ENCODE results near the gene ANKRD28.
A peak's percentile ranks its signal among the peaks of the same experiment; 100 is the strongest.

The ANKRD28 gene

DNA sequence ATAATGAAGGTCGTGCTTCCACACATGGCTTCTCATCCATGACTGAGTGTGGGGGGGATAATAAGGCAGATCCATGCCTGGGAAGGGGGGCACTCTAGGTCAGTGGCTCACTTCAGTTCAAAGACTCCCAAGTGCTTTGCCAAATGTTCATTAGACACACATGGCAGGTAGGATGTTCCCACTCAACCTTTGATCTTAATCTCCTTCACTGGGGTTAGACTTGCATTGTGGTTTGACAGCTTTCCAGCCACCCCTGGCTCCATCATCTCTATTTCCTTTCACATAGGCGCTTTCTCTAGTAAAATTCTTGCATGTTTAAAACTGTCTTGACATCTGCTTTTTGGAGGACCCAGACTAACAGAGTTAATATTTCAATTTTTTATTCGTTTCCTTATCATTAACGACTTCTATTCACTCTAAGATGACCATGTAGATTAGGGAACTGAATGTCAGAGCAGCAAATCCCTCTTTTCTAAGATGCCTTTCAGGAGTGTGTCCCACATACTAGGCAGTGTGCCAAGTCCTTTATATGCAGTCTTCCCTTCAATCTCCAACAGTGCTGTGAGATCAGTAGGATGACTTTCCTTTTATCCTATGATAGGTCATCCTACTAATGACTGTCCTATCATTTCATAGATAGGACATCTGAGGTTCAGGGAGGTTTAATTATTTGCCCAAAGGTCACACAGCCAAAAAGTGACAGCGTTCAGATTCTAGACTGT is 138.4 kb downstream of the ANKRD28 start:
- no peak for DNase-seq

DNA sequence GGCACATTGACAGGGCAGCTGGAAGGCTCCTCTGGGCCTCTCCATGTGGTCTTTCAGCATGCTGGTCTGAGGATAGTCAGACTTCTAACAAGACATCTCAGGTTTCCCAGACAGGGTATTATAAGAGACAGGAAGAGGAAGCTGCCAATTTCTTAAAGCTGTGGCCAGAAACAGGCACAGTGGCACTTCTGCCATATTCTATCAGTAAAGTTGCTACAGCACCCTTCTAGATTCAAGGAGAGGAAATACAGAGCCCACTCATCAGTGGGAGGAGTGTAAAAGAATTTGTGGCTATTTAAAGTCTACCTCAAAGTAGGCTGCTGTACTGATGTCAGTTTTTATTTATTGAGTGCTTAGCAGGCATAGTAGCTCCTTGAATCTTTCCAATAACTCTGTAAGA is 140.8 kb downstream of the ANKRD28 start:
- DNase-seq = no peak

DNA sequence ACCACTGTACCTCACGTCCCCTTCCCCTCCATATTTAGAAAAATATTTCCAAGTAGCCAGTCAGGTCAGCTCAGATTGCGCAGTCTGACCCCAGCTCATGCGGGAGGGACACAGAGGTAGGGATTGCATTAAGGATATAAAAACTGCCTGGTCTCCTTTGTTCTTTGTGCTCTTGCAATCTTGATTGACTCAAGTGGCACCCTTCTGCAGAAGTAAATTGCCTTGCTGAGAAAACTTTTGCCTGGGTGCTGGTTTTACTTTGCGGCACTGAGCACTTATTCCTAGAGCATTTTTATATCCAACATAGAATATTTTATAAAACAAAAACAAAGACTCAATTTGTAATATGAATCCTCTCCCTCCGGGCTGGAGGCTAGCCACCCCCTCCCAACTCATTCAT is 141.4 kb downstream of the ANKRD28 start:
- no peak for DNase-seq

DNA sequence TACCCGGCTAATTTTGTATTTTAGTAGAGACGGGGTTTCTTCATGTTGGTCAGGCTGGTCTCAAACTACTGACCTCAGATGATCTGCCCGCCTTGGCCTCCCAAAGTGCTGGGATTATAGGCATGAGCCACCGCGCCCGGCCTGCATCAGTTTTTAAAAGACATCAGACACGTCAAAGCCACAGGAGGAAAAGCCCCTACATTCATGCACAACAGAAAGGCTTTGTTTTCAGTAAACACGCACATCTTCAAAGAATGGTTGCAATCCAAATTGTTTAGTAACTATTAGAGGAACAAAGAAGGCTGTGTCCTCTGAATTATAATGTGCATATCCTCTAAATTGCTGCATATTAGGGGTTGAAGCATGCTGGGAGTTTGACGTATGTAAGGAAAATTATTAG is 142.9 kb downstream of the ANKRD28 start:
- DNase-seq = no peak

DNA sequence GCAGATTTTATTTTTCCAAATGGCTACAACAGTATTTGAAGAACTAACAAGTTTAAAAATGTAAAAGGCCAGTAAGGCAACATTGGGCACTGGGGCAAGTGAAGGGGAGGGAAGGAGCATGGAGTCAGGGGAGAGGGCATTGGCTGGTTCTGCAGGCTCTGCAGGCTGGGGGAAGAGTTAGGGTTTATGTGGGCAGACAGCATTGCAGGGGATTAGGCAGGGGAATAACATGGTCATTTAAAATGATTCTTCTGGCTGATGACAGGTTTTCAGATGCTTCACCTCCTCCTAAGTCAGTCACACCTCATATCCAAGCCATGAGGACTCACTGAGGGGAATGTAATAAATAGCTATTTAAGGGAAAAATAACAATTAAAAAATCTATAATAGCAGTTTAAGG is 143.7 kb downstream of the ANKRD28 start:
- DNase-seq = no peak

DNA sequence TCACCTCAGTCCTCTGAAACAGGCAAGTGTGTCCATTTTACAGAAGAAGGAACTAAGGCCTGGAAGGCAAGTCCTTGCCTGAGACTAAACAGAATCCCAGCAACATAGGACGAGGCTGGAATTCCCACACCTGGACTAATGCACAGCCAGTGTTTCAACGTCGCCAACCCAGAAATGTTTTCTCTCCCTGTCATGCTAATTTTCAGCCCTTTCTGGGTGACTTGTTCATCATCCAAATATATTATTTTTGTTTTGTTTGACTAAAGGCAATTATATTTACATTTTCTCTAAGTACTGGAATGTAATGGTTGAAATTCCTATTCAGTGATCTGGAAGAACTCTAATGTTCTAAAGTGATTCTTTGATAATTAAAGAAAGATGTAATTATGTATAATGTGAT is 144.5 kb downstream of the ANKRD28 start:
- DNase-seq = no peak

DNA sequence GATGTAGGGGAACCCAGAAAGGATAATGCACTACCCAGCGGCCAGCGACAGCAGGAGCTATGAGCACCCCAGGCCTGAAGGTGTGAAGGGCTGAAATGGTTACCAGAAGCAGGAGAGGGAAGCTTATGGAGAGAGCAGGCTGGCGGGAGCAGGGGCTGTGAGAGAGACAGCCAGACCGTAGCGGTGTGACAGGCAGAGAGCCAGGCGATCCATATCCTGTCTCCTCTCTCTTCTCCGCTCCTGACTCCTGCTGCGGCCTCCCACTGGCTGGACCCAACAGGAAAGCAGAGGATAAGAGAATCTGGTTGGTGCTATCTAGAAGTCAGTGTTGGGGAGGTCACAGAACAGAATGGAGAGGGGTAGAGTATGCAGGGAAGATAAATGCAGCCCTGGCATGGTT is 146.4 kb downstream of the ANKRD28 start:
- no peak for DNase-seq

DNA sequence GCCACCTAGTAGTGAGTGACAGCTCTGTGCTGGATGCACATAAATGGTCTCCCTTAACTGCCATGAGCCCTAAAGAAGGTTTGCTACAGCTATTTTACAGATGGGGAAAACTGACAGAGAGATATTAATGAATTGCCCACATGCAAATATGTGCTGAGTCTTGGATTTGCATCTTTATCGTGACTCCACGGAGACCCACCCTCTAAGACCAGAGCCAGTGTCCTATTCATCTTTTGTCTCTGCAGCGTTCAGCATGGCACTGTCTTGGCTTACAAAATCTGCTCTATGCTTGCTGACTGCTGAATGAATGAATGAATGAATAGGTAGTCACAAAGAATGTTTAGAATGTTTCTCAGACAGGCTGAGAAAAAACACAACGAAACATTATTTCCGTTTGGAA is 147.9 kb downstream of the ANKRD28 start:
- DNase-seq = no peak

DNA sequence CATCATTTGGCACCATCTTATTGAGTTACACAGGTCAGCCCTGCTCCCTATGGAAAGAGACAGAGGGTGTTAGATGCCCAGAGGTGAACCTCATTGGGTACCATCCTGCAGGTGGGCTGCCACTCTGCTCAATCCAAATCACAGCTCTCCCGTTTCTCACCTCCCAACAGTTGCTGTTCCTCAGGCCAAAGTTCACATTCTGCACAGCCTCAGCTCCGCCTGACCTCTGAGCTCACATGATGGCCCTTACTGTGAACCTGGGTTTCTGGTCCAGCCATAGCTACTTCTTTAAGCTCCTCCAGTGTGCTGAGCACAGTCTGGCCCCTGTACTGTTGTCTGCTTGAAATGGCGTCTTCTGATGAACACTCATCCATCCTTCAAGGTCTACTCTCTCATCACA is 148.4 kb downstream of the ANKRD28 start:
- no peak for DNase-seq

DNA sequence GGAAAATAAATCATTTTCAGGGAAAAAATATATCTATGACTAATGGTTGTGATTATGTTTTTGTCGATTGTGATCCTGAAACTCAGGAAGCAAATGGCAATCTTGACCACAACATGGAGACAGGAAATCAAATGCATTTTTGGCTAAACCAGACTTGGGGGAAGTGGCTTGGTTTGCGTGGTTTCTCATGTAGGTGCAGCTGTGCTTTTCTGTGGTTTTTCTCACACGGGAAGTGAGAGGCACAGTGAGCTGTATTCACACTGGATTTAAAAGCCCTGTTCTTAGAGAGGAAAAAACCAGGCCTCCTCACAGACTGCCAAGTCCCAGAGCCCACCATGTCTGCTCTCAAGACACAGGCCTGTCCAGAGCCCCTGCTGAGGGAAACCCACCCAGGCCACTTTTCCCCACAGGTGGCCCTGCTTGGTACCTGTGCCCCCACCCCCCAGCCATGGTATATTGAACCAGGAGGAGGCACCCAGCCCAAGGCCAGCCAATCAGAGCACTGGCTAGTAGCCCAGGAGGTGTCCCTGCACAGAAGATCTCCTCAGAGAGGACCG is 150.1 kb downstream of the ANKRD28 start:
- DNase-seq = peak; percentile 52

DNA sequence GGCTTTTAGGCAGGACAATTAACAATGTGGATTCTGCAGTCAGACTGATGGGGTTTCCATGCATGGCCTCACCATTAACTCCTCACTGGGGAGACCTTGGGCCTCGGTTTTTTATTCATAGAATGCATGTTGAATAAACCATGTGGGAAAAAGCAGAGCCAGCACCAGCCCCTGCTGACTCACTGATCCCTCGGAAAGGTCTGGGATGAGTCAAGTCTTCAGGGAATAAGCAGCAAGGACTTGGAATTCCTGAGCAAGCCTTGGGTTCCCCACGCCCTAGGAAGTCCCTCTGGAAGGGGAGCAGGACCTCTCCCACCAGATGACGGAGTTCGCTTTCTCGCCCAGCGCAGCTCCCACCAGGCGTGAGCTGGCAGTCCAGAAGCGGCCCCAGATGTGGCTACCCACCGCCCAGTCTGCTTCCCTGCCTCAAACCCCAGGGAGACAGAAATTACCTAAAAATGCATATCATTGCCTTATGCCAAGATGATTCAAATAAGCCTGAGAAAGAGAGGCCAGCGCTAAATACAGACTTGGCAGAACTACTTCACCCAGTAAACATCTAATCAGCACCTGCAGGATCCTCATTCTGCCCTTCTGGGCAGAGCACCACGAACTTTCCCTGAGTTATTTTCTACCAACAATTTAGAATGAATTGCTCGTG is 150.8 kb downstream of the ANKRD28 start:
- no peak for DNase-seq

DNA sequence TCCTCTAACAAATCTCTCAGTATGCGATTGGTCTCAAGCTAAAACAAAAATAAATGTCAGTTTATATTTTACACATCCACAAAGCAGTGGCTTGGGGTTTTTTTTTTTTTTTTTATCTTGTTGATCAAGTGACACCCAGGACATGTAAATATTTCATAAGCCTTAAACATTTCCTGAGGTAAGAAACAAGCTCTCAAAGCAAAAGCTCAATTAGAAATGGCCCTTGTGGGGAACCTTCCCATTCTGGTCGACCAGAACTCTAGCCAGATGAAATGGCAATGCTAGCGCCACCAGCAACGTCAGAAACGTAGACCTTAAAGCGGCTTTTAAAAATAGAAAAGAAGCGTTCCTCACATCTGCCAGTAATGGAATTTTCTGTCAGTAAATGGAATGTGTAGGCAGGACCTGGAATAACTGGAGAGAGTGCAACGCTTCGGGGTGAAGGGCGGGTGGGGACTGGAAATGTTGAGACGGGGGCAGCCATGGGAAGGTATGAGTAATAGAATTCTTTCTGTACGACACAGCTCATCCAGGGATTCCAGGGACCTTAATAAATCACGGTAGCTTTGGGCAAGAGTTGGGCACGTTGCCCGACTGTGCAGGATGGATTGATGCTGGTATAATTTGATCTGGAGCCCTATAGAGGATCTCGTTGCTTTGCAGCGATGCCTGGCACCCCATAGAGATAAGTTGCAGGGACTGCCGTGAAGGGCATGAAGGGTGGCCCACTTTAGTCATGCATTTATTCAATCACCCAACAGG is 151.9 kb downstream of the ANKRD28 start:
- DNase-seq = no peak

DNA sequence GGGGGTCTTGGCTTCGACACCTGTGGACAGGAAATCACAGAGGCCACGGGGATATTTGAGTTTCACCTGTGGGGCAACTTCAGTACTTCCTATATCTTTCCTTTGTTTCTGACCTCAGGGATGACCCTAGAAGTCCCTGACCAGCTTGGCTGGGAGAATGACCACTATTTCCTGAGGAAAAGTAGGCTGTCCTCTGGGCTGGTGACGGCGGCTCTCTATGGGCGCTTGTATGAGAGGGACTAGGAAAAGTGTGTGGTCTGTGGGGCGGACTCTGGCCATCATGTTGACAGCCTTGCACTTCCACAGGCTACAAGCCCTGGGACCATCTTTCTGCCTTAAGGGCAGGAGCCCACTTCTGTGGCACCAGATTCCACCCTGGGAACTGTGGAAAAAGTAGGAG is 152.5 kb downstream of the ANKRD28 start:
- no peak for DNase-seq

DNA sequence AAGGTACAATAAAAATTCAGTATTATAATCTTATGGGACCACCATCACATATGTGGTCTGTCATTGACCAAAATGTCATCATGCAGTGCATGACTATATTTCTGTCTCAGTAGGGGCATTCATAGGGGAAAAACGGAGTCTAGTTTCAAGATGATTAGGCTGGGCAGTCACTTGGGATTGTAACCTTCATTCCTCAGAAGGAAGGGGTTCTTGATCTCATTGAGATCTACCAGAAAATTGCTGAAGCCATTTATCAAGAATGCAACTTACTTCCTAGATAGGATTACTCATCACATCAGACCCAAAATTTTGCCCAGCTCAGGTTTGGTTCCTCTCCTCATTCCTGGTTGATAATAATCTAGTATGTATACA is 158.9 kb downstream of the ANKRD28 start:
- DNase-seq = no peak

DNA sequence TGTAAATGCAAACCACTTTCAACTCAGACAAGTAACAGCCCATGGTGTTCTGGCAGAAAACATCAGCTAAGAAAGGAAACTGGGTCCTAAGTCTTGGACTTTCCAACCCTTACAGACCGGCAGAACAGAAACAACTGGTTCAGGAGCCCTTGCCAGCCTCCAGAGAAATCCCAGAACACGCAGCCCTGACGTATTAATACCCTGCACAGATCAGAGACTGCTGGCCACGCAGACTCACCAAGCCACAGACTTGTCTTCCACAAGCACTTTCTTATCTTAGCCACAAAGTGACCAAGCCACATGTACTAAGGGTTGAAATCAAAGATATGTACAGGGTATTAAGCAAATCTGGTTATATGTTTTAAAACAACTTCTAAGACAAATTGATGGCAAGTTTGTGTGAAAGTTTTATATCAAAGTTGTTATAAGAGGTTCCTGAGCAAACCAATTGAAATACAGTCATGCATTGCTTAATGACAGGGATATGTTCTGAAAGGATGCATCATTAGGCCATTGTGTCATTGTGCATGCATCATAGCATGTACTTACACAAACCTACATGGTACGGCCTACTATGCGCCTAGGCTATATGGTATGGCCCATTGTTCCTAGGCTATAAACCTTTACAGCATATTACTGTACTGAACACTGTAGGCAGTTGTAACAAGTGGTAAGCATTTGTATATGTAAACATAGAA is 159.4 kb downstream of the ANKRD28 start:
- DNase-seq = no peak

DNA sequence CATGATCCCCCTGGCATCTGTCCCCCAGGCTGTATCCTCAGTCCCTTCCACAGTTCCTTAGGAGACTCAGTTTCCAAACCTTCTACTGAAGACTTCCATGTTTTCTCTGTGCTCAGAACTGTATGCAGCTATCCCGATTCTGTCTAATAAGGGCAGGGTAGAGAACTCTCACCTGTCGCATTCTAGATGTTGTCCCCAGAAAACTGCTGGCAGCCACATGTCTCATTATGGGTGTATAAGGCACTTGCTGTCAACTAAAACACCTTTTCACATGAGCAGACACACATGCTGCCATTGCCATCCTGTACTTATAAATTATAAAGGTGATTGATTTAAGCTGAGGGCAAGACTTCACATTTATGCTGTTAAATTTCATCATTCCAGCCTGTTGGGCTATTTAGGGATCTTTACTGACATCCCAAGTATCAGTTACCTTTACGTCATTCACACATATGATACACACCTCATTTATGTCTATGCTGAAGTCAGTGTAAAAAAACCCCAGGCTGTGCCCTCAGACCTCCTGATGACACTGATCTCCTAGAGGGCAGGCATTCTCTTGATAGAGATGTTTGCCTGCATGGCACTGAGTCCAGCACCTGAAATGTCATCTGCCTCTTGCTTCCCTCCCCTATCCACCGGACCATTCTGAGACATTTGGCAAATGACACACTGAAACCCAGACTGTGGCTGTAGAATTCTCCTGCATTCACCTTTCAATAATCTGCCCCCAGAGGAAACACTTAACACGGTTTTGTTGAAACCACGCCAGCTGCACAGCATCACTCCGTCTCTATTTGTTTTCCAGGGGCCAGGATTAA is 160.4 kb downstream of the ANKRD28 start:
- no peak for DNase-seq

DNA sequence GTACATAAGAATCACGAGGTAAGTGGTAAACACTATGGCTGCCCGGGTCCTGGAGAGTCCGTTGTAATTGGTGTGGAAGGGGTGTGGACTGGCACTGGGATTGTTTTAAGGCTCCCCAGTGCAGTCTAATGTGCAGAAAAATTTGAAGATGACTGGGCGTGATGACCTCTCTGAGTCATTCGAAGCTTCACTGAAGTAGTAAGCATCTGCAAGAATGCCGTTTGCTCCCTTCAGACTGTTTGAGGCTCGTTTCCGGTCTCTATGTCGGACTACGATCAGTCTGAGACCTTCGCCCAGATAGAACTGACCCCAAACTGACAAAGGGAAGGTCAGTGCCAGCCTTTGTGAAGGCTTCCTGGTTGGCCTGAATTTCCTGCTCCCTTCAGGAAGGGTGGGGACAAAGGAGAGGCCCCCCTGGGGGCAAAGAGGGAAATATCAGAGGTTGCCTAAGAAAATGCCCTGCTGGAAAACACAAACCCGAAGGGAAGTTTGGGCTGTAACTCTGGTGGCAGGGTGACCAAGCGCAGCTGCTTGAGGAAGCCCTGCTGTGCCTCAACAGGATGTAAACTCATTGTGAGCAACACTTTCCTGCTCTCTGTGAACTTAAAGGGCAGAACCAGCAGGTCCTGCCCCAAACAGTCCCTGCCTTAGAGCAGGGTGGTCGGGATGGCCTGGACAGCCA is 161.6 kb downstream of the ANKRD28 start:
- peak; percentile 32 for DNase-seq

DNA sequence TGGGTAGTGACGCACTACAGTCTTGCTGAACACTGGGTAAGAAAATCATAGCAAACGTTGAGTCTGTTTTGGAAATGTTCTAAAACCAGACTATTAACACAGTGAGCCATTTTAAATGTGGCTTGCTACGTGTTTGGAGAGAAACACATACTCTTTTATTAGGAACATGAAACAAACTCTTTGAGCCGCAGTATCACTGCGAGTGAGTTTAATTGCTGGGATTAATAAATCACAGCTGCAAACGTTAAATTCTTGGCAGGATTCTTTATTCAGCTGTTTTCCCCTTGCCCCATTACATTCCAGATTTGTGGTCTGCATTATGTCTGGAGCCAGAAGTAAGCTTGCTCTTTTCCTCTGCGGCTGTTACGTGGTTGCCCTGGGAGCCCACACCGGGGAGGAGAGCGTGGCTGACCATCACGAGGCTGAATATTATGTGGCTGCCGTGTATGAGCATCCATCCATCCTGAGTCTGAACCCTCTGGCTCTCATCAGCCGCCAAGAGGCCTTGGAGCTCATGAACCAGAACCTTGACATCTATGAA is 162.6 kb downstream of the ANKRD28 start:
- no peak for DNase-seq

DNA sequence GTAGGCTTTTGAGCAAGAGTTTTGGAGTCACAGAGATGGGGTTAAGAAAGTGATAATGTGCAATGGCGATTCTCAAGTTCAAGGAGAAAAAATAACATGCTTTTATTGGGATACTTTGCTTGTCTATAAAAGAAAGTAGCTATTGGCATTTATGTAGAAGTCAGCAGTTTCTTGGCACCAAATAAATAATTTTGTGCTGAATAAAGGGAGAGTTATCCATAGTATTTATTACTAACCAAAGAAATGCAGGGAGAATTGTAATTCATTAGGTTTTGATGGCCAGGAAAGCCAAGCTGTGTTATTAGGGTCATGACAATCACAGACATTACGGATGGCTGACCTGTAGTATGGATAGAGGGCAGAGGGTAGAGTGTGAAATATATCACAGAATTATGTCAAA is 163.1 kb downstream of the ANKRD28 start:
- DNase-seq = no peak

DNA sequence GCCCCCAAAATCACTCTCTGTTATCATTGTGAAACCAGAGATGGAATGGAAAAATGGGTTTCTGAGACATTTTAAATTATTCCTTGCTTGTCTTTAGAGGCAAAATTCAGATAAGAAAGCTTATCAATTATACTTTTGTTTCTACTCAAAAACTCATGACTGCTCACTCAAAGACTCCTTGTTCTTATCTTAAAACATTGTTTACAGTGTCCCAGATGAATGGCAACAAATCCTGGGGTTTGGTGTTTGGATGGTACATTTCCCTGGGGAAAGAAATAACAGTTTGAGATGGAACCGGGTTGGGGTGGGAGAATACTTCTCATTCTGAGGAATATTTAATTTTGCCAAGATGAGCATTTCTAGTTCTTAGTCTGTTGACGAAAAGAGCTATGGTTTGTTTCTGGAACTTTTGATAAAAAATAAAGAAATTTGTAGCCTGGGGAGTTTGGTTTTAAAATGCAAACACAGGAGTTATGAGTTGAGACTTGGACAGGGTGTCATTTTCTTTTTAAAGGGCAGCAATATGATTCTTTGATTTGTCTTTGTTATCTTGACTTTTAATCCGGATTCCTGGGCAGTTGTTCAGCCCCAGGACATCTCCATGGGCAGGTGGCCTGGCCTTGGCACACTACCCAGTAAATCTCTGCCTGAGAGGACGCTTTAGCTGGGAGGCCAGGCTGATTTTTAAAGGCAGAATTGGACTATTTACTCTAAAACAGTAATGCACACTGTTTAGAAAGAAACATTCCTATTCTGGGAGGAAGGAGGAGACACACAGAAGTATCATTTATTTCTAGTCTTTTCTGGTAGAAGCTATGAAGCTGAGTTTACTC is 163.8 kb downstream of the ANKRD28 start:
- no peak for DNase-seq

All from CD4-positive, alpha-beta T cell treated with Interferon gamma for 1 hour (primary cell).